GM19099 (cell line): Measurements from ENCODE around the gene THRB.

Experiments used
- POLR2A ChIP-seq: IDR thresholded peaks from 3 replicates; pipeline ENCODE4 v1.6.1; 2011; ENCODE audit warnings: low read depth; ENCODE audit not compliant: insufficient read length; ENCODE audit errors: extremely low read depth

THRB gene

GRCh38 chr3:24446032-24446431 lies 48.6 kb downstream of the THRB start:
- TF ChIP-seq POLR2A: no peak

- TF ChIP-seq POLR2A: no peak
Measured at GRCh38 chr3:24443476-24443875, 51.2 kb downstream of the THRB start.

GRCh38 chr3:24440760-24441464 lies 53.7 kb downstream of the THRB start:
- TF ChIP-seq POLR2A: no peak

- TF ChIP-seq POLR2A: no peak
Measured at GRCh38 chr3:24439021-24439420, 55.6 kb downstream of the THRB start.

- TF ChIP-seq POLR2A: no peak
Measured at GRCh38 chr3:24437326-24437725, 57.3 kb downstream of the THRB start.

GRCh38 chr3:24435584-24435983 lies 59.1 kb downstream of the THRB start:
- TF ChIP-seq POLR2A: no peak

GRCh38 chr3:24434651-24435050 lies 60.0 kb downstream of the THRB start:
- no peak for TF ChIP-seq POLR2A

GRCh38 chr3:24433838-24434591 lies 60.6 kb downstream of the THRB start:
- no peak for TF ChIP-seq POLR2A

- TF ChIP-seq POLR2A: no peak
Measured at GRCh38 chr3:24432989-24433388, 61.7 kb downstream of the THRB start.

- no peak for TF ChIP-seq POLR2A
Measured at GRCh38 chr3:24428481-24428880, 66.2 kb downstream of the THRB start.

- TF ChIP-seq POLR2A: no peak
Measured at GRCh38 chr3:24426896-24427295, 67.8 kb downstream of the THRB start.

GRCh38 chr3:24420224-24420623 lies 74.4 kb downstream of the THRB start:
- TF ChIP-seq POLR2A: no peak

- no peak for TF ChIP-seq POLR2A
Measured at GRCh38 chr3:24419067-24419791, 75.4 kb downstream of the THRB start.

GRCh38 chr3:24417730-24418129 lies 76.9 kb downstream of the THRB start:
- no peak for TF ChIP-seq POLR2A

- TF ChIP-seq POLR2A: no peak
Measured at GRCh38 chr3:24416224-24416623, 78.4 kb downstream of the THRB start.

- TF ChIP-seq POLR2A: no peak
Measured at GRCh38 chr3:24415824-24416223, 78.8 kb downstream of the THRB start.
